GM12891 (cell line): Measurements from ENCODE around the gene TOMM22.

Experiments
- POLR2AphosphoS5 ChIP-seq: IDR thresholded peaks from 2 replicates; pipeline ENCODE4 v1.6.1; 2011; ENCODE audit warnings: low read depth, low read length, control low read depth
- SPI1 ChIP-seq: IDR thresholded peaks from 2 replicates; pipeline ENCODE4 v1.6.1; 2011; ENCODE audit warnings: low read depth, low read length, control low read depth
- TAF1 ChIP-seq: IDR thresholded peaks from 2 replicates; pipeline ENCODE4 v1.6.1; 2011; ENCODE audit warnings: low read depth, low read length, control low read depth

DNA sequence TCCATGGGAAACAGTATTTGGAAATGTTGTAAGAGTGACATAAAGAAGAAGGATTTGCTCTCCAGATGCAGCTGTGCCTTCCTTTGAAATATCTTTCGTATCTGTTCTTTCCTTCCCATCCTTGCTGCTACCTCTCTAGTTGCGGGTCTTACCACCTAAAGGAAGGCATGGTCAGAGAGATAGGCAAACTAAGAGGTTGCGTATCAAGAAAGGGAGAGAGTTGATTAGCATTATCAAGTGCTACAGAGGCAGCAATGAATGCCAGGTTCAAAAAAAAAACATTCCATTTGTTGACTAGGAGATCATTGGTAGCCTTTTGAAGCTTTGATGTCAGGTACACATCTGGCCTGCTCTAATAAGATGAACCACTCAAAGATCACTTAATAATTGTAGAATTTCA lies 28.6 kb downstream of the TOMM22 start:
- TF ChIP-seq SPI1 (no peak), TAF1 (no peak), POLR2AphosphoS5 (no peak)
